ENCODE measurements around the gene CARD11. TPM values are rescaled to one million over a fixed set of nuclear protein-coding genes. Genes with fewer than 3 reads are reported as not detected.
"Not testable (repeated sequence)": the region's sequence is repeated elsewhere in the genome, so short reads cannot be mapped to it uniquely, and the experiment has no call there.

CARD11 gene
- total RNA-seq, 1 donor from 2014 or later, result 1.4 TPM

DNA sequence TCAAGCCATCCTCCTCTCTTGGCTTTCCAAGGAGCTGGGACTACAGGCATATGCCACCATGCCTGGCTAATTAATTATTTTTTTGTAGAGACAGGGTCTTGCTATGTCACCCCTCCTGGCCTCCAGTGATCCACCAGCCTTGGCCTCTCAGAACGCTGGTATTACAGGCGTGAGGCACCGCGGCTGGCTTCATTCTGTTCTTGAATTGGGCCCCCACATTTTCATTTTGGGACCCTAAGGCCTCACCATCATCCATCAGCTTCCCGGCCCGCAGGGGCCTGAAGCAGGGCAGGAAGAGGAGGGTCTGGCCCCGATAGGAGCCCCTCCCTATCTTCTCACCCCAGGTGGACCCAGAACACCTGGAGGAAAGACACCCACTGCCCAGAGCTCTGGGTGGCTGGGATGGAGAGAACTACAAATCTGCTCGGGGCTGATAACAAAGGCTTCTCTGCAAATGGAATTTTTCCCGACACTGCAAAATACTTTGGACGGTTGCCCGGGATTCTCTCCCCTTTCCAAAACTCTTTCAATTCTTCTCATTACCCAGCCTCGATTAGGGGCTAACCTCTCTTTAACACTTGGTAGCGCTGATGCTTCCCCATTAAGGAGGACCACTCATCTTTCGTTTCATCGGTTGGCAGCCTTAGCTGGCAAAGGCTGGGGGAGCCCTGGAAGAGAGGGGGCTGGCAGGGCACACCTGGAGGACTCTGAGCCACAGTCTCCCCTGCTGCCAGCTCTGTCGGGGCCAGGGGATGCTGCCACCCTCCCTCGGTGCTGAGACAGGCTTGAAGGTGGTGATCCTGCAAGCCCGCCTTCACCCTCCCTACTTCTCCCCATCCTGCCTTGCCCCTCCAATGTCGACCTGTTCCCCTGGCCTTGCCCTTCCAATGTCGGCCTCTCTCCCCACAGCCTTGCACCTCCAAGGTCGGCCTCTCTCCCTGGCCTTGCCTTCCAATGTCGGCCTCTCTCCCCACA, 118.5 kb downstream of the CARD11 start:
- peak; percentile 32 for DNase-seq

DNA sequence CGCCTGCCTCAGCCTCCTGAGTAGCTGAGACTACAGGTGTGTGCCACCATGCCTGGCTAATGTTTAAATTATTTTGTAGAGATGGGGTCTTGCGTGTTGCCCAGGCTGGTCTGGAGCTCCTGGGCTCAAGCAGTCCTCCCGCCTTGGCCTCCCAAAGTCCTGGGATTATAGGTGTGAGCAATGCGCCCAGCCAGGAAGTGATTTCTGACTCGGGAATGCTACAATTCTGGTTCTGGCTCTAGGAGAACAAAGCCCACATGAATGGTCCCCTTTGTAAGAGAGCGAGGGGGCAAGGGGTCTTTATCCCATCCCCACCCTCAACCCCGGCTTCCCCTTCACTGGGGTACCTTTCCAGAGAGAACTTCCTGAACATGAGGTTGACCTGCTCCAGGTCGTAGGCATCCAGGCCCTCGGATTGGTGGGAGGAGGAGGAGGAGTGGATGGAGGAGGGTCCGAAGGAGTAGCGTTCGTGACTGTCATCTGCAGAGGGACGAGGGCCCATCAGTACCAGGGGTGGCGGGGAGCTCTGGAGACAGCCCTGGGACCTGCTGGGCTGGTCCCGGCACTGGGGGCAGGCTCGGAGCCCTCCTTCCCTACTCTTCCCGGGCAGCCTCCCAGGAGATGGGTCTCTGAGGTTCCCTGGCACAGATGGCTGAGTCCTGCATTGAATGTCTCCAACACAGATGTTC, 119.6 kb downstream of the CARD11 start:
- DNase-seq, result no peak

DNA sequence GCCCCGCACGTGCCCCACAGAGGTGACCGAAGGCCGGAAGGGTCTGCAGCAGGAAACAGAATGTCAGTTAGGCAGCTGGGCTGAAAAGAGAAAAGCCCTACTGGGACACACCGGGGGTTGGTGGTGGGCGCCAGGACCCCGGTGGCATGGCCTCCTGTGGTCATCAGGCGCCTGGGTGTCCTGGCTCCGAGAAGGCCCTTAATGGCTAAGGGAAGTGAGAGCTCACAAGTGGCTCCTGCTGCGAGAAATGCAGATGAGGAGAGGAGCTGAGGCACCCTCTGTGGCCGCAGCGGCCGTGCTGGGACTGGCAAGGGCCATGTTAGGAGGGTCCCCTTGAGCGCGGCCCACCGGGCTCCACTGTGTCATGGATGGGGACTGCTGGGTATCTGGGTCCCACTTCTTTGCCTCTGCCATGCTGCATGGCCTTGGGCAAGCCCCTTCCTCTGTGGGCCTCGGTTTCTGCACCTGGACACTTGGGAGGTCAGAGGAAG, 120.3 kb downstream of the CARD11 start:
- DNase-seq, result no peak

DNA sequence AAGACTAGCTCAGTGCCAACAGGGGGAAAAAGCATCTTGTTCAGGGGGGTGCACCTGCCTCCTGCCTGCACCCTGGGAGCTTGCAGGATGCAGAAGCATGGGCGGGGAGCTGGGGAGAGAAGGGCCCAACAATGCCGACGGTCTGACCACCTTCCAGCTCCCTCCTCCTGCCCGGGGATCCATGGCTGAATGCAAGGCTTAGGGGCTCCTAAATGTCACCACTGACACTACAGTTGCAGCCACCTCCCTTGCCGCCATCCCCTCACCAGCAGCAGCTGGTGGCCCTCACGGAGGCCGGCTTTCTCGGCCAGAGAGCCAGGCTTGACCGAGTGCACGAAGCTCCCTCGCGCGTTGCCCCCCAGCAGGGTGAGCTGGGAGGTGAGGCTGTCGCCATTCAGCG, 120.8 kb downstream of the CARD11 start:
- DNase-seq, result no peak

DNA sequence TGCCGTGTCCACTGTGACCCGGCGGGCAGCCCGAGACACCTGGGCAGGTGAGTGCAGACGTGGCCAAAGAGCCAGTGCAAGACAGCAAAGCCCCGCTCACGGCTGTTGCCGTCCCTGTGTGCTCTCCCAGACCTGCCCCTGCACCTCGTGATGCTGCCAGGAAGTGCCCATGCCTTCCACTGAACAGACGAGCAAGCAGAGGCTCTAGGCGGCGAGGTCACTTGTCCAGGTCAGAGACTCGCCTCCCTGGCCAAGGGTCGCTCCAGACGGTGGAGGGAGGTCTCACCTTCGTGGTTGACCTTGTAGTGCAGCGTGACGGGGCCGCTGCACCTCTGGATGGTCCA, 121.3 kb downstream of the CARD11 start:
- no peak for DNase-seq

DNA sequence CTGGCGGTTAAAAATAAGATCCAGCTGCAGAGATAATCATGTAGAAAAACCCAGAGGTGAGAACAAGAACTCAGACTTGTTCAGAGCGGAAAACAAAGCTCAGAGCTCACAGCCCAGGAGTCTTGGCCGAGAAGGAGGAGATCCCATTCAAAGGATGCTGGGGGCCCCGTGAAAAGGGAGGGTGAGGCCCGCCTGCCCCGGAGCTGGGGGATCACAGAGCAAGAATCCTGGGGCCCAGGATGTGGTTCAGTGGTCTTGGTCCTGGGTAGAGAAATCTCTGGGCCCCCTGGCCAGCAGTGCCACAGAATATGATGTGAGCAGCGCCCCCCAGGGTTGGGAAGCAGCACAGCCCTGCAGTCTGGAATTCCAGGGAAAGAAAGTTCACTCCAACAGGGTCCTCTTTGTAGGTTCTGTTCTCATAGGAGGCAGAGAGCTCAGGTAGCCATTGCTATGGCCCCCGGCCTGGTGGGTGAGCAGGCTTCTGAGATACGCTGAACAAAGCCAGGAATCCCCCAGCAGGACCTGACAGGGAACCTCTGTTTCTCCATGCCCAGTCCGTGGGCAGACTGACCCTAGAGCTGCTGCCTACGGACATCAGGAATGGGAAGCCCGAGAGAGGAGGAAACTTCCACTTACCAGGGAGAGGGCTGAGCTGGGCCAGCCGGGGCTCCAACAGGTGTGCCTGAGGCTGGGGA, 121.9 kb downstream of the CARD11 start:
- DNase-seq, result peak; percentile 12

DNA sequence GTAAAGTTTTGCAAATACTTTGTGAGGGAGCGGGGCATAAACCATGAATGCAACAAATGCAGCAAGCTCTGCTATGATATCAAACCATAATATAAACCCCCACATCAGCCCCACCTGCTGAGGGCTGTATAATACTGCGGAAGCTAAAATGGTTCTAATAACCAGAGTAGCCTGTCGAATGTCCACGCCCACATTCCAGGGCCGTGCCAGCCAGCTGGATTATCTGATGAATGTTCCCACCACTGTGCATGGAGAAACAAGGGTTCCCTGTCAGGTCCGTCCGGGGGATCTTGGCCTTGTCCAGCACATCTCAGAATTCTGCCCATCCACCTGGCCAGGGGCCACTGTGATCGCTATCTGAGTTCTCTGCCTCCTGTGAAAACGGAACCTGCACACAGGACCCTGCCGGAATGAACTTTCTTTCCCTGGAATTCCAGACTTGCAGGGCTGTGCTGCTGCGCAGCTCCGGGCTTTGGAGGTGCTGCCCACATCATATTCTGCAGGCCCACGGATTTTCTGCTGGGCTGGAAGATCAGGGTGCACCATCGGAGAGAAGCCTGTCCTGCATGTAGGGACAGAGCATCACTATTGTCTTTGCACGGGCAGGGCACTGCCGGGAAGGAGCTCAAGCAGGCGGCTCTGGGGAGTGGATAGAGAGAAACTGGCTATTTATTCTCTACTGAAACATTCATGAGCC, 122.6 kb downstream of the CARD11 start:
- DNase-seq, result peak; percentile 47

DNA sequence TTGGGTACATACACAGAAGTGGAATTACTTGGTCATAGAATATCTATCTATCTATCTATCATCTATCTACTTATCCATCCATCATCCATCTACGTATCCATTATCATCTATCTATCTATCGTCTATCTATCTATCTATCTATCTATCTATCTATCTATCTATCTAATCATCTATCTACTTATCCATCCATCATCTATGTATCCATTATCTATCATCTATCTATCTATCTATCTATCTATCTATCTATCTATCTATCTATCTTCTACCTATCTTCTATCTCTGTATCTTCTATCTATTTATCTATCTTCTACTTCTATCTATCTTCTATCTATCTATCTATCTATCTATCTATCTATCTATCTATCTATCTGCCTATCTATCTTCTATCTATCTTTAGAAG, 123.2 kb downstream of the CARD11 start:
- DNase-seq, result not testable (repeated sequence)

DNA sequence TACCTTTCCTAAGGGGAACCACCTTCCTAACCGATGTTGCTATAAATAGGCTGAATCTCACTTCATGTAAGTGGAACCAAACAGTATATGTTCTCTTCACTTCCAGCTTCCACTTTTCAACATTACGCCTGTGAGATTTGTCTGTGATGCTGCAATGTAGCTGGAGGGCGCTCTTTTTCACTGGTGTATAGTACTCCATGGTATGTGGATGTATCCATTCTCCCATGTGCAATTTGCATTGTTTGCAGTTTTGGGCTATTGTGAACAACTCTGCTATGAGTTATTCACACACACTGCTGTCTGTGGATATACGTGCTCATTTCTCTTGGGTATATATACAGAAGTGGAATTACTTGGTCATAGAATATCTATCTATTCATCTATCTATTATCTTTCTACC, 123.6 kb downstream of the CARD11 start:
- no peak for DNase-seq

DNA sequence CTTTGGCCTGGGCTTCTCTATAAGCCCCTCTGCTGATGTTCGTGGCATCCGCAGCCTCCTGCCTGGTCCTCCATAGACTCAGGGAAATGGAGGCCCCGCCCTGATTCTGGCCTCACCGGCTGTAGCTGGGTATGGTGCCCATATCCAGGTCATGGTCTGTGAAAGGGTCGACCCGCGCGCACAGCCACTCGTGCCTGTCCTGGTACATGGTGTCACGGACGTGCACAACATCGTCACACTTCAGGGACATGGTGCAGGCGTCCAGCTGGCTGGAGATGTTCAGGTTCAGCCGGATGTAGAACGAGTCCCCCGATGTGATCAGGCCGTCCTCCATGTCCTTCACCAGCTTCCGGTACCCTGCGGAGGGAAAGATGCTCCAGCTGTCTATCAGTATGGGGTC, 124.4 kb downstream of the CARD11 start:
- no peak for DNase-seq

DNA sequence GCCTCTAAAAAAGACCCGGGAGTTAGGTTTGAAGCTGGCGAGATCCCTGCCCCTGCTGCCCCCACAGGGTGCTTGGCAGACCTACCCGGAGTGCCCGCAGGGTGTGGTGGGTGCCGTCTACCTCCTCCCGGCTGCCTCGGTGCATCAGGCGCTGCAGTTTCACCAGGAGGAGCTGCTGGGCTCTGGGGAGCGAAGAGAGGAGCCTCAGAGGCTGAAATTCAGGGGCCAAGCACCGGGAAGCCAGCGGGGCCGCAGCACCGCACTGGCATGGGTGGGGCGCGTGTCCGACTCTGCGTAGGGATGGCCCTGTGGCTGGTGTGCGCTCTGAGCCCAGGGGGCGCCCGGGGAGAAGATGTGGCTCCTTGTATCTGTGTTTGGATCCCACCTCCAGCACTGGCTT, 125.3 kb downstream of the CARD11 start:
- no peak for DNase-seq

DNA sequence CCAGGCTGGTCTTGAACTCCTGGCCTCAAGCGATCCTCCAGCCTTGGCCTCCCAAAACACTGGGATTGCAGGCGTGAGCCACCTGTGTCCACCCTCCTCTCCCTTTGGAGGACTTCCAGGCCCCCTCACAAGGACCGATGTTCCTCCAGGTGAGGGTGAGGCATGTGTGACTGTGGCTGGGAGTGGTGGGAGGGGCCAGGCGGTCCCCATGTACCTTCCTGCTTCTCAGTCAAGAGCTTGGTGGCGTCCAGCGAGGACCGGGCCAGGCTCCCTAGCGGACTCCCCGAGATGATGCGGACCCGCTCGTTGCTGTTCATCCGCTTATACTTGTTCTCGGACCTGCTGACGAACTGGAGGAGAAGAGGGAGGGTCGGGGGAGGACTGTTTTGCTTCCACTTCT, 128.6 kb downstream of the CARD11 start:
- DNase-seq, result no peak

DNA sequence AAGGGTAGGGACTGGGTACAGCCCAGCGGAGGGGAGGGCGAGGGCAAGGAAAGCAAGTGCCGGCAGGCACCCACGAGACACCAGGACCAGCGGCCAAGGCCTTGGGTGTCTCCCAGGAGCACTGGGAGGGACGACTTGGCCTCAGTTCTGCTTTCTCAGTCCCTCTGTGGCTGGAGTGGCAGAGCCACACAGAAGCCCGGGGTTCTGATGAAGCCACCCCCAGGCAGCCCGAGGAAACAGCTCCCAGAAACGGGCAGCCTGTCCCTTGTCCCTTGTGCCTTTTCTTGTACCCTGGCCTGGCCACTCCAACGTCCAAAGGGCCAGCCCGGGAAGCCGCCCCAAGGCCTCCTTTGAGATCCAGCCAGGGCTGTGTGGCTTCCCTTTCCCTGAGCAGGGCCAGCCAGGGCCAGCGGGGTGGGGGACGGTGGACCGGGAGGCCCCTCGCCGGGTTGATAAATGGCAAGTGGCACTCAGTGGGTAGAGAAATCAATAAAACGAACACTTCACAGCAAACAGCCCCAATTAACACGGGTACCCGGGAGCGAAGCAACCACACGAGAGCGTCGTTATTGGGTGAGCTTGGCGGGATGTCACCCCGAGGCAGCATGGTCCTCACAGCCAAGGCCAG, 129.8 kb downstream of the CARD11 start:
- no peak for DNase-seq

DNA sequence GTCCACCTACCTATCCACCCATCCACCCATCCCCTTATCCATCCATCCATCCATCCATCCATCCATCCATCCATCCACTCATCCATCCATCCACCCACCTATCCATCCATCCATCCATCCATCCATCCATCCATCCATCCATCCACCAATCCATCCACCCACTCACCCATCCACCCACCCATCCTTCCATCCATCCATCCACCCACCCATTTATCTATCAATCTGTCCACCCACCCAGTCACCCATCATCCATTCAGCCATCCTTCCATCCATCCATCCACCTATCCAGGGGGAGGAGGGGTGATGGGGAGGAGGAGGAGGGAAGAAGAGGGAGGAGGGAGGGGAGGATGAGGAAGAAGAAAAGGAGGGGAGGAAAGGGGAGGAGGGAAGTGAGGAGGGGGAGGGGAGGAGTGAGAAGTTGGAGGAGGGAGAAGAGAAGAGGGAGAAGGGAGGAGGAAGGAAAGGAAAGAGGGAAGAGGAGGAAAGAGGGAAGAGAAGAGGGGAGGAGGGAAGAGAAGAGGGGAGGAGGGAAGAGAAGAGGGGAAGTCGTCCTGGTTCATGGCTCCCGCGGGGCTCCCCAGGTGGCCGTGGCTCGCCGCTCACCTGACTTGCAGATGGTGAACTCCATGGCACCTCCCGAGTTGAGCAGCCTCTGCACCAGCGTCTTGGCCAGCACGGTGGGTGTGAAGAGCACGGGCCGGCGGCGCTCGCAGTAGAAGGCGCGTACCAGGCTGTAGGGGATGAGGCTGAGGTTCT, 130.8 kb downstream of the CARD11 start:
- DNase-seq, result no peak

DNA sequence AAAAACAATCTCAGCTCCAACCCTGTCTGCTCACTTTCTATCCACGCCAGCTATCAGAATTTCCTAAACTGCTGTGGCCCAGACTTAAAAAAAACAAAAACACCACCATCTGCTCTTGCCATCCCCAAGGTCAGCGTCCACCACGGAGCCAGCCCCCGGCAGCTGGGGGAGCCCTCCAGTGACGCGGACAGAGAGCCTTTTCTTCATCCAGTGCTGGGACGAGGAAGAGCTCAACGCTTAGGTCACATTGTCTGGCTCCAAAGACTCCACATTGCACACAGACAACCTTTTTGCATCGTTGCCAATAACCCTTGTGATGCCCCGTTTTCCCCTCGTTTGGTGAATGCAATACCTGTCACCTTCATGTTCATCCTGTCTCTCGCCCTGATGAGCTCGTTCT, 132.2 kb downstream of the CARD11 start:
- no peak for DNase-seq

DNA sequence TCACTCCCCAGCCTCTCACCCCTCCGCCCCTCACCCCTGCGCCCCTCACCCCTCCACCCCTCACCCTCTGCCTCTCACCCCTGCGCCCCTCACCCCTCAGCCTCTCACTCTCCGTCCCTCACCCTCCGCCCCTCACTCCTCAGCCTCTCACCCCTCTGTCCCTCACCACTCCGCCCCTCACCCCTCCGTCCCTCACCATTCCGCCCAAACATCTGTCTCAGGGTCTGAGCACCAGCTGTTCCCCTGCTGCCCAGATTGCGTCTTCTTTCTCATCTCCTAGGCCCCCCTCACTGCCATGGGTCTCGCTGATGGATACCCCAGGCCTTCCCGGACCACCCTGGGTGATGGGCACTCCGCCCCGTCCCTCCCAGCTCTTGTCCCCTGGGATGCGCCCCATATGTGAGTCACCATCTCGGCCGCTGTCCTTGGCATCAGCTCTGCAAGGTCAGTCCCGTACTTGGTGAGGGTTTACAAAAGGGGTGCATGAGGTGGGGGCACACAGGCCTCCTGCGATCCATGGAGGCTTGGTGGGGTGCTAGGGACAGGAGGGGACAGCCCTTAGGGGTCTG, 134.1 kb downstream of the CARD11 start:
- DNase-seq, result no peak

DNA sequence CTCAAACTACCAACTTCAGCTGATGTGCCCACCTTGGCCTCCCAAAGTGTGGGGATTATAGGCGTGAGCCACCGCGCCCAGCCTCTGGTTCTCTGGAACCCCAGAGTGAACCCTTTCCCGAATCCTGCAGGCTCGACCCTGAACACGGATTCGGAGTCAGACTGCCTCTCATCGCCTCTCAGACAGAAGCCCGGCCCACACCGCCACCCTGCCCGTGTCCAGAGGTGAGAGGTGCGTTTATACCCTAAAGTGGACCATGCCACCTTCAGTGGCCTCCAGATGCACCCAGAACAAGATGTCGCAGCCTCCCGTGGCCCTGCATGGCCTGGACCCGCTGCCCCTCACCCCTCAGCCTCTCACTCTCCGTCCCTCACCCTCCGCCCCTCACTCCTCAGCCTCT, 134.6 kb downstream of the CARD11 start:
- DNase-seq, result no peak

DNA sequence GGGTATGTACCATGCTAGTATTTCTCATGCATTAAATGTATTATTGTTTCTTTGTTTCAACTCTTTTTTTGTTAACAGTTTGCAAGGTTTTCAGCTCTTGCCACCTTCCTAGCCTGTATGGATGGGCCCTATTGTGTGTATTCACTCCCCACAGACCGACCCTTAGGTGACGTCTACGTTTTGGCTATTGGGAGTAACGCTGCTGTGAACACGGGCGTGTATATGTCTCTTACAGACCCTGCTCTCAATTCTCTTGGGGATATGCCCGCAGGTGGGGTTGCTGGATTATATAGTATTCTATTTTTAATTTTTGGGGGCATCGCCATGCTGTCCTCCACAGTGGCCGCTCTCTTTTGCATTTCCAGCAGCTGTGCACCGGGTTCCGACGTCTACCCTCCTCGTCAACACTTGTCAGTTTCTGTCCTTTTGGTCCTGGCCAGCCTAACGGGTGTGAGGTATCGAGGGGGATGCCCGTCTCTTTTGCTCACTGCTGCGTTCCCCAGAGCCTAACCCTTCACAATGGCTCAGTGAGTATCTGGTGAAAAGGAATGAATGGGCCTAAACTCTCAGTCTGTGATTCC, 135.5 kb downstream of the CARD11 start:
- DNase-seq, result no peak

DNA sequence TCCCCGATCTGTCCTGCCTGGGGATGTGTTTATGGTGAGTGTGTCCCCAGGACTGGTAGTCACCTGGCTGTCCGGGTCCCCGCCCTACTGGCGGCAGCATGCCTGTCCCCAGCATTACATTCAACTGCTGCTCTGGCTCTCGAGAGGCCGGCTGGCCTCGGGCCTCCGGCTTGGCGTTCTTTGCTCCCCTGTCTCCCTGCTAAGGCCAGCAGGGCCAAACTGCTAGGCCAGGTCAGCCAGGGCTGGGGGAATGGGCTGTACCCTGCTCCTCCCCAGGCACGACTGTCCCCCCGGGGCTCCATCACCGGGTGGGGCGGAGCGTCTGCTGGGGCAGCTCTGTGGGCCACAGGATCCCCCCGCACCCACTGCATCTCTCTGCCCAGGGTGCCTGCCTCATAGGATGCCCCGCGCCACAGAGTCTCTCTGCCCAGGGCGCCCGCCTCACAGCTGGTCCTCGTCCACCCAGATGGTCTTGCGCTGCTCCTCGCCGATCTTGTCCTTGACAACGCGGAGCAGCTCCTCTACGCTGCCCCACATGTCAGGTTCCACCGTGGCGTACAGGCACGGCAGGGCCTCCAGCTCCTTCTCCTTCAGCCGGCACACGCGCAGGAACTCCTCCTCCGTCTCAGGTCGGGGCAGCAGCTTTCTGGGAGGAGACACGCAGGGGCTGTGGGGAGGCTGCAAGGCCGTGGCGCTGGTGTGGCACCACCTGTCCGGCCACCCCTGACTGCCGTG, 137.3 kb downstream of the CARD11 start:
- DNase-seq, result no peak

DNA sequence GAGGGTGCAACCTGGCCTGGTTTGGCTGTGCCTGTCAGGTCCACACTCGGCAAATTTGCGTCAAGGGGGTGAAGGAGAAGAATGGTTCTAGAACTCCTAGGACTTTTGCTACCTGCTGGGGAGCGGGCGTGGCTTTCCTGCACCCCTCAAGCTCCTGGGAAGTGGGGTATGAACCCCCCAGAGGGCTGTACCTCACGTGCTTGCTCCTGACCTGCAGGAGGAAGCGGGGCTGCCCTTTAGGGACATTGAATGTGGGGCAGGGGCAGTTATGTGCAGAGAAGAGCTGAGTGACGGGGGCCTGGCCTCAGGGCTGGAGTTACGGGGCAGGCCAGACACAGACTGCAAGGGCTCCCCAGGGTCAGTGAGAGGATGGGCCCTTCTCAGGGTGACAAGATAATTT, 138.2 kb downstream of the CARD11 start:
- DNase-seq, result no peak

Data from tongue (tissue), 2 donors.